Upper lobe of left lung (tissue), 4 donors: Measurements from ENCODE around the gene CACNA2D1.

ENCODE experiments used
- CTCF ChIP-seq, 6 experiments: fragments of 450-650 bp in 4 of 6; fragments of 200-600 bp in 2 of 6; sonication (generic) in 2 of 6; IDR thresholded peaks; one replicate each; pipeline ENCODE4 v1.5.1; 2016 to 2019; ENCODE audit warnings: antibody characterized with exemption in 6 of 6
- EP300 ChIP-seq, 4 donors: sonication (generic); formaldehyde crosslinking; IDR thresholded peaks; one replicate each; pipeline ENCODE4 v1.5.1; 2017; ENCODE audit warnings: antibody characterized with exemption in 4 of 4, control low read depth in 2 of 4
- POLR2AphosphoS5 ChIP-seq, 2 donors: sonication (generic); formaldehyde crosslinking; IDR thresholded peaks; one replicate each; pipeline ENCODE4 v1.5.1; 2017; ENCODE audit warnings: antibody characterized with exemption in 2 of 2

- TF ChIP-seq CTCF (IDR thresholded peaks at IDR 0.05) (no peak), EP300 (IDR thresholded peaks at IDR 0.05) (no peak), POLR2AphosphoS5 (IDR thresholded peaks at IDR 0.05) (no peak)
These were observed 69.5 kb downstream of the CACNA2D1 start for GRCh38 chr7:82373926-82374635.
